HUES6 (cell line): ENCODE measurements around the gene TOE1.

Experiments used
- H3K27ac ChIP-seq: 2 replicates; pipeline ENCODE4 v1.7.0; 2013; ENCODE audit warnings: low read depth, mild to moderate bottlenecking, low read length, inconsistent platforms
- H3K27me3 ChIP-seq: 2 replicates; pipeline ENCODE4 v1.6.1; 2013; ENCODE audit warnings: low read length; ENCODE audit not compliant: control insufficient read depth, insufficient read depth
- H3K36me3 ChIP-seq: 2 replicates; pipeline ENCODE4 v1.6.1; 2013; ENCODE audit warnings: low read length; ENCODE audit not compliant: control insufficient read depth, insufficient read depth
- H3K4me1 ChIP-seq: 2 replicates; pipeline ENCODE4 v1.6.1; 2013; ENCODE audit warnings: low read length; ENCODE audit not compliant: control insufficient read depth, insufficient read depth
- H3K4me3 ChIP-seq: 2 replicates; pipeline ENCODE4 v1.5.1; 2013; ENCODE audit warnings: low read depth, low read length
- H3K9ac ChIP-seq: one replicate; pipeline ENCODE4 v1.6.1; 2013; ENCODE audit warnings: mild to moderate bottlenecking, low read length
- H3K9me3 ChIP-seq: 2 replicates; pipeline ENCODE4 v1.6.1; 2013; ENCODE audit warnings: low read depth, low read length; ENCODE audit not compliant: control insufficient read depth, insufficient read depth

Gene TOE1

GRCh38 chr1:45340816-45341466 lies 971 bp downstream of the TOE1 start:
- peak overlapping the region; percentile 86 for H3K4me3 ChIP-seq
- H3K27me3 ChIP-seq, result no peaks in the 10 kb centered on the region
- peak overlapping the region; percentile 97 for H3K9ac ChIP-seq
- H3K4me1 ChIP-seq, result peaks cover 7% of the 10 kb centered on the region; the same call in 1 of the 2 replicates
- H3K36me3 ChIP-seq, result peaks cover 53% of the 10 kb centered on the region
- no peak overlapping the region for H3K27ac ChIP-seq
- H3K9me3 ChIP-seq, result no peaks in the 10 kb centered on the region

DNA sequence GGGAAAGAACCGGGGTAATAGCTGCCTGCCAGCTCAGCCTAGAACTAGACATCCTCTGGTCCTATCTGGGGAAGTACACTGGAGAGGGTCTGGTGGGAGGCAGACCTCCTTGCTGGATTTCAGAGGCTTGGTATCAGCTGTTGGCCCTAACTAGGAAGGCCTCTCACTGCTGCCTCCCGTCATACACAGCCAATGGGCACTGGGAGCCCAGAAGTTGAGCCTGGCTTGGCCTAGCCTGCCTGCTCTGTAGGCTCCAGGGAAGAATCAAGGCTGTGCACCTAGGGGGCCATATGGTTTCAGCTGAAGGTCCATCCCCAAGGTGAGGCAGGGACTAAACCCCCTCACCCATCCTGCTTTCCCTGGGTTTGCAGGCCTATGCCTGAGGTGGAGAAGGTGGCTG lies 4.5 kb downstream of the TOE1 start:
- Histone ChIP-seq H3K9me3 (no peaks in the 10 kb centered on the region), H3K9ac (no peak overlapping the region), H3K4me3 (no peak overlapping the region), H3K27me3 (no peaks in the 10 kb centered on the region), H3K36me3 (peaks cover 54% of the 10 kb centered on the region), H3K27ac (no peak overlapping the region), H3K4me1 (peaks cover 5% of the 10 kb centered on the region; the same call in 1 of the 2 replicates)

- Histone ChIP-seq H3K27me3 (no peaks in the 10 kb centered on the region), H3K27ac (no peak overlapping the region), H3K4me3 (no peak overlapping the region), H3K9ac (no peak overlapping the region), H3K36me3 (peaks cover 54% of the 10 kb centered on the region), H3K9me3 (no peaks in the 10 kb centered on the region), H3K4me1 (peaks cover 5% of the 10 kb centered on the region; the same call in 1 of the 2 replicates)
These were observed 5.0 kb downstream of the TOE1 start for GRCh38 chr1:45345014-45345413.

DNA sequence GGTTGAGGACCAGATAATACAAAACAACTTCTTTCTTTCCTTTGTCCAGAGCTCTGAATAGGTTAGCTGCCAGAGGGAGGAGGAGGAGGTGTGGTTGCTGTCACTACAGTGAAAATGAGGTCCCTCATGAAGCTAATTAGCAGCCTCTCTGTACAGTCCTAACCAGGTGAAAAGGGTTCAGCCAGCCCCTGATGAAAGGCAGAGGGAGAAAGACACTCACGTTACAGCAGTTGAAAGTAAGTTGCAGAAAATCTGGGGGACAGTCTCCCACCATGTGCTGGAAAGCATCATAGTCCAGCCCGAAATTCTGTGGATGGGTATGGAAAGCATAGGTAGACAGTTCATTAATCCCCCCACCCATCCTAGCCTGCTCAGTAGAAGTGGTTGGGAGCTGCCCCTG lies 6.5 kb downstream of the TOE1 start:
- H3K27ac ChIP-seq, result no peak overlapping the region
- H3K36me3 ChIP-seq, result peaks cover 51% of the 10 kb centered on the region
- H3K4me1 ChIP-seq, result no peaks in the 10 kb centered on the region; the same call in 1 of the 2 replicates
- H3K9ac ChIP-seq, result no peak overlapping the region
- no peak overlapping the region for H3K4me3 ChIP-seq
- H3K9me3 ChIP-seq, result no peaks in the 10 kb centered on the region
- H3K27me3 ChIP-seq, result no peaks in the 10 kb centered on the region

DNA sequence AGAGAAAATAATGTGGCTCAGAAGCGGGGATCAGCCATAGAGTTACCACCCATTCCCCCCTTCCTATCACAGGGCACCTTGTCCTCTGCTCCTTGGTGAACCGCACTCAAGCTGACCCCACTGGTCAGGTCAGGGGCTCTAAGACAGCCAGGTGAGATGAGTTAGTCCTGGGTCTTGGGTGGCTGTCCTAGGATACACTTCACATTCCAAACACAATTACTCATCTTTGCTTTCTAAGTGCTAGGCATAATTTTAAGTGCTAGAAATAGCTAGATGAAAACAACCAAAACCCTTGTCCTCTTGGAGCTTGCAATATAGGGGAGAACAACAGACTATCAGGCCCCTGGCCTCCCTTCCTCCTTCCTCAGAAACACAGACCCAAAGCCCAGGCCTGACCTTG lies 8.1 kb downstream of the TOE1 start:
- no peaks in the 10 kb centered on the region for H3K27me3 ChIP-seq
- no peaks in the 10 kb centered on the region; the same call in 1 of the 2 replicates for H3K4me1 ChIP-seq
- H3K36me3 ChIP-seq, result peaks cover 35% of the 10 kb centered on the region
- H3K9ac ChIP-seq, result no peak overlapping the region
- no peak overlapping the region for H3K4me3 ChIP-seq
- H3K9me3 ChIP-seq, result no peaks in the 10 kb centered on the region
- H3K27ac ChIP-seq, result no peak overlapping the region

GRCh38 chr1:45348609-45348965 lies 8.6 kb downstream of the TOE1 start:
- Histone ChIP-seq H3K36me3 (peaks cover 30% of the 10 kb centered on the region), H3K4me3 (no peak overlapping the region), H3K9me3 (no peaks in the 10 kb centered on the region), H3K4me1 (no peaks in the 10 kb centered on the region; the same call in 1 of the 2 replicates), H3K27me3 (no peaks in the 10 kb centered on the region), H3K27ac (no peak overlapping the region), H3K9ac (no peak overlapping the region)

- no peaks in the 10 kb centered on the region for H3K9me3 ChIP-seq
- H3K36me3 ChIP-seq, result peaks cover 24% of the 10 kb centered on the region
- H3K27me3 ChIP-seq, result no peaks in the 10 kb centered on the region
- no peak overlapping the region for H3K4me3 ChIP-seq
- no peak overlapping the region for H3K27ac ChIP-seq
- H3K9ac ChIP-seq, result no peak overlapping the region
- H3K4me1 ChIP-seq, result no peaks in the 10 kb centered on the region; the same call in 1 of the 2 replicates
These were observed 9.2 kb downstream of the TOE1 start for GRCh38 chr1:45348966-45349677.

GRCh38 chr1:45351508-45351907 lies 11.5 kb downstream of the TOE1 start:
- Histone ChIP-seq H3K27ac (no peak overlapping the region), H3K4me1 (peaks cover 5% of the 10 kb centered on the region; the same call in 1 of the 2 replicates), H3K27me3 (no peaks in the 10 kb centered on the region), H3K9ac (no peak overlapping the region), H3K36me3 (peaks cover 4% of the 10 kb centered on the region; the same call in 1 of the 2 replicates), H3K9me3 (no peaks in the 10 kb centered on the region), H3K4me3 (no peak overlapping the region)

- no peaks in the 10 kb centered on the region for H3K9me3 ChIP-seq
- H3K27ac ChIP-seq, result no peak overlapping the region
- no peak overlapping the region for H3K4me3 ChIP-seq
- peaks cover 6% of the 10 kb centered on the region; the same call in 1 of the 2 replicates for H3K4me1 ChIP-seq
- no peaks in the 10 kb centered on the region for H3K27me3 ChIP-seq
- no peak overlapping the region for H3K9ac ChIP-seq
- no peaks in the 10 kb centered on the region for H3K36me3 ChIP-seq
These were observed 13.7 kb downstream of the TOE1 start for GRCh38 chr1:45353685-45354084.

GRCh38 chr1:45354838-45355237 lies 14.9 kb downstream of the TOE1 start:
- H3K27ac ChIP-seq, result no peak overlapping the region

DNA sequence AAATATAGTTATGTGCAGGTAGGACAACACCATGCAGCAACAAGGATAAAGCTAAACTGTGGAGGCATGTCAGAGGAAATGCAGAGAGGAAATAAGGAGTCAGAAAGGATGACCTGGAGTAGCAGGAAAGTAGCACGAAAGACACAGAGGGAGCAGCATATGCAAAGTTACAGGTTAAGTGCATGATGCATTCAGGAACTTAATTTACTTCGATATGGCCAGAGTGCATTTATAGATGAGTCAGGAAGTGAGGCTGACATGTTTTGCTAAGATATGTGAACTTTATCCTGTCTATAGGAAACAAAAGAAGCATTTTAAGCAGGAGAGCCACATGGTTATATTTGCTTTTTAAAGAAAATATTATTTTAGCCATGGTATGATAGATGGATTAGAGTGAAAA lies 15.7 kb downstream of the TOE1 start:
- Histone ChIP-seq H3K4me3 (no peak overlapping the region), H3K4me1 (peaks cover 15% of the 10 kb centered on the region), H3K9me3 (no peaks in the 10 kb centered on the region), H3K9ac (no peak overlapping the region), H3K27ac (no peak overlapping the region), H3K27me3 (no peaks in the 10 kb centered on the region), H3K36me3 (no peaks in the 10 kb centered on the region)

More at GRCh38 chr1:45354838-45355237, 14.9 kb downstream of the TOE1 start:
- H3K9me3 ChIP-seq, result no peaks in the 10 kb centered on the region
- peaks cover 7% of the 10 kb centered on the region for H3K4me1 ChIP-seq
- H3K4me3 ChIP-seq, result no peak overlapping the region
- no peaks in the 10 kb centered on the region for H3K27me3 ChIP-seq
- H3K9ac ChIP-seq, result no peak overlapping the region
- H3K36me3 ChIP-seq, result no peaks in the 10 kb centered on the region
